Osteoblast (primary cell): Measurements from ENCODE around the gene HCN2. TPM values are rescaled to one million over a fixed set of nuclear protein-coding genes. Genes with fewer than 3 reads are reported as not detected.
"Not testable (repeated sequence)": the region's sequence is repeated elsewhere in the genome, so short reads cannot be mapped to it uniquely, and the experiment has no call there.

Experiments
- DNase-seq: peaks from one replicate; pipeline ENCODE4 v3.0.0; 2011; ENCODE audit warnings: low spot score, mixed read lengths; ENCODE audit not compliant: insufficient read length; ENCODE audit errors: missing footprints
- H2AFZ ChIP-seq: 2 replicates; pipeline ENCODE4 v1.6.0; 2011; ENCODE audit warnings: mild to moderate bottlenecking, low read length
- H3K27ac ChIP-seq: 2 replicates; pipeline ENCODE4 v1.5.1; 2011; ENCODE audit warnings: mild to moderate bottlenecking, low read depth, low read length, moderate library complexity
- H3K27me3 ChIP-seq: 2 replicates; pipeline ENCODE4 v1.6.0; 2012; ENCODE audit warnings: mild to moderate bottlenecking, control low read depth, inconsistent platforms, low read length, moderate library complexity; ENCODE audit not compliant: insufficient read depth
- H3K36me3 ChIP-seq: 2 replicates; pipeline ENCODE4 v1.5.1; 2011; ENCODE audit warnings: mild to moderate bottlenecking, low read length, control low read depth, moderate library complexity; ENCODE audit not compliant: insufficient read depth
- H3K4me1 ChIP-seq: 2 replicates; pipeline ENCODE4 v1.5.1; 2011; ENCODE audit warnings: mild to moderate bottlenecking, low read length, control low read depth, moderate library complexity; ENCODE audit not compliant: insufficient read depth
- H3K4me2 ChIP-seq: 2 replicates; pipeline ENCODE4 v1.6.0; 2011; ENCODE audit warnings: mild to moderate bottlenecking, low read length; ENCODE audit not compliant: insufficient read depth
- H3K4me3 ChIP-seq: fragments of 200-600 bp; sonication (generic); 3 replicates; pipeline ENCODE4 v1.5.1; 2012; ENCODE audit warnings: mild to moderate bottlenecking, low read length, inconsistent platforms; ENCODE audit not compliant: insufficient read depth
- H3K79me2 ChIP-seq: 2 replicates; pipeline ENCODE4 v1.6.0; 2012; ENCODE audit warnings: mild to moderate bottlenecking, low read length, control low read depth, inconsistent platforms; ENCODE audit not compliant: insufficient read depth
- H3K9me3 ChIP-seq: 2 replicates; pipeline ENCODE4 v1.5.1; 2011; ENCODE audit warnings: low read depth, low read length, control low read depth
- H4K20me1 ChIP-seq: 2 replicates; pipeline ENCODE4 v1.6.0; 2012; ENCODE audit warnings: mild to moderate bottlenecking, low read length, control low read depth; ENCODE audit not compliant: insufficient read depth
- CTCF ChIP-seq: IDR thresholded peaks from 2 replicates; pipeline ENCODE4 v1.5.1; 2011; ENCODE audit warnings: mild to moderate bottlenecking, low read depth, low read length, moderate library complexity; ENCODE audit errors: extremely low read depth
- total RNA-seq: library from RNA; depleted of rRNA; stranded (reverse); fragments of >200 nt; gene quantifications from 2 replicates; pipeline ENCODE4 v1.2.3, GENCODE V29; 2012

Gene HCN2
- total RNA-seq, 1 donor: 1.4 TPM

GRCh38 chr19:584240-585001 is 5.3 kb upstream of the HCN2 start:
- H3K27ac ChIP-seq: no peak overlapping the region
- H3K79me2 ChIP-seq: peaks cover 24% of the 10 kb centered on the region
- peaks cover 34% of the 10 kb centered on the region for H3K4me1 ChIP-seq
- H3K4me3 ChIP-seq: no peak overlapping the region
- no peak overlapping the region for H2AFZ ChIP-seq
- peaks cover 13% of the 10 kb centered on the region for H3K36me3 ChIP-seq
- H4K20me1 ChIP-seq: peaks cover 52% of the 10 kb centered on the region
- H3K9me3 ChIP-seq: no peaks in the 10 kb centered on the region
- TF ChIP-seq CTCF: peak; percentile 80
- no peak overlapping the region for H3K4me2 ChIP-seq
- peaks cover 12% of the 10 kb centered on the region for H3K27me3 ChIP-seq
- peak; percentile 98 for DNase-seq

- not testable (repeated sequence) for H3K4me3 ChIP-seq, H3K27ac ChIP-seq, DNase-seq, H3K4me2 ChIP-seq, H3K9me3 ChIP-seq, H2AFZ ChIP-seq
- Histone ChIP-seq H3K27me3 (peaks cover 13% of the 10 kb centered on the region), H3K79me2 (peaks cover 17% of the 10 kb centered on the region), H3K36me3 (peaks cover 13% of the 10 kb centered on the region), H4K20me1 (peaks cover 45% of the 10 kb centered on the region), H3K4me1 (peaks cover 34% of the 10 kb centered on the region)
Observed at GRCh38 chr19:585146-585545, 4.5 kb upstream of the HCN2 start.

GRCh38 chr19:585551-586110 is 4.0 kb upstream of the HCN2 start:
- Histone ChIP-seq H3K27me3 (peaks cover 15% of the 10 kb centered on the region), H3K4me3 (no peak overlapping the region), H3K36me3 (peaks cover 13% of the 10 kb centered on the region), H2AFZ (no peak overlapping the region), H3K9me3 (no peaks in the 10 kb centered on the region), H4K20me1 (peaks cover 40% of the 10 kb centered on the region), H3K79me2 (peaks cover 12% of the 10 kb centered on the region), H3K4me1 (peaks cover 34% of the 10 kb centered on the region), H3K4me2 (no peak overlapping the region), H3K27ac (no peak overlapping the region)
- no peak for TF ChIP-seq CTCF
- no peak for DNase-seq

- Histone ChIP-seq H3K4me3 (peak overlapping the region; percentile 43), H4K20me1 (peaks cover 34% of the 10 kb centered on the region), H3K27me3 (peaks cover 23% of the 10 kb centered on the region), H2AFZ (no peak overlapping the region), H3K27ac (no peak overlapping the region), H3K36me3 (peaks cover 3% of the 10 kb centered on the region), H3K4me1 (peaks cover 26% of the 10 kb centered on the region), H3K9me3 (no peaks in the 10 kb centered on the region), H3K79me2 (no peaks in the 10 kb centered on the region), H3K4me2 (peak overlapping the region; percentile 48)
- peak; percentile 99 for DNase-seq
- TF ChIP-seq CTCF: peak; percentile 57
Observed at GRCh38 chr19:588093-588740, 1.5 kb upstream of the HCN2 start.
